ENCODE results near the gene DSTN. TPM values are rescaled to one million over a fixed set of nuclear protein-coding genes. Genes with fewer than 3 reads are reported as not detected.

Gene DSTN
- total RNA-seq, 6 experiments from 2014 or later: 65.8 to 94.4 (median 86.9) TPM

- no peaks in the 10 kb centered on the region for H3K27me3 ChIP-seq
- no peaks in the 10 kb centered on the region for H3K36me3 ChIP-seq
- ATAC-seq (peak; percentile 31 to 65 (median 54)), DNase-seq (peak in 1 of 3 donors; percentile 27)
- H3K4me3 ChIP-seq: no peak overlapping the region
- TF ChIP-seq CTCF (IDR thresholded peaks at IDR 0.05) (no peak), POLR2A (IDR thresholded peaks at IDR 0.05) (no peak)
- H3K4me1 ChIP-seq: peaks cover 0 to 13% (median 3%) of the 10 kb centered on the region in 4 donors
- no peaks in the 10 kb centered on the region for H3K9me3 ChIP-seq
- peak overlapping the region in 1 of 3 donors; percentile 73 for H3K27ac ChIP-seq
- 53% methylated on average over 5 of the region's 5 CpGs for WGBS (ENCODE audit: insufficient coverage, low coverage, low lambda C conversion rate, missing lambda C conversion rate)
- intact Hi-C loops (cut with DNase I): no loop called here
Observed at GRCh38 chr20:17541996-17542395, 27.9 kb upstream of the DSTN start.

- intact Hi-C loops (cut with DNase I): no loop called here
- 83% methylated on average over 1 of the region's 1 CpG for WGBS (ENCODE audit: insufficient coverage, low coverage, low lambda C conversion rate, missing lambda C conversion rate)
- no peak for ATAC-seq
Observed at GRCh38 chr20:17542481-17542880, 27.4 kb upstream of the DSTN start.

GRCh38 chr20:17542993-17543412 lies 26.9 kb upstream of the DSTN start:
- Histone ChIP-seq H3K9me3 (no peaks in the 10 kb centered on the region), H3K4me1 (peaks cover 0 to 13% (median 3%) of the 10 kb centered on the region in 4 donors), H3K27ac (peak overlapping the region in 2 of 3 donors; percentile 12 to 73), H3K4me3 (no peak overlapping the region), H3K27me3 (no peaks in the 10 kb centered on the region), H3K36me3 (no peaks in the 10 kb centered on the region)
- no peak for TF ChIP-seq POLR2A (IDR thresholded peaks at IDR 0.05)
- no peak for TF ChIP-seq CTCF (IDR thresholded peaks at IDR 0.05)
- intact Hi-C loops (cut with DNase I): no loop called here
- WGBS (ENCODE audit: insufficient coverage, low coverage, low lambda C conversion rate, missing lambda C conversion rate): 20% methylated on average over 4 of the region's 4 CpGs
- DNase-seq (no peak), ATAC-seq (peak; percentile 36 to 66 (median 52))

More at GRCh38 chr20:17542481-17542880, 27.4 kb upstream of the DSTN start:
- Histone ChIP-seq H3K4me1 (peaks cover 0 to 13% (median 3%) of the 10 kb centered on the region in 4 donors), H3K4me3 (no peak overlapping the region), H3K27me3 (no peaks in the 10 kb centered on the region), H3K36me3 (no peaks in the 10 kb centered on the region), H3K9me3 (no peaks in the 10 kb centered on the region), H3K27ac (peak overlapping the region in 1 of 3 donors; percentile 73)
- no peak for DNase-seq
- no peak for TF ChIP-seq POLR2A (IDR thresholded peaks at IDR 0.05)
- no peak for TF ChIP-seq CTCF (IDR thresholded peaks at IDR 0.05)

GRCh38 chr20:17543531-17544131 lies 26.2 kb upstream of the DSTN start:
- WGBS (ENCODE audit: insufficient coverage, low coverage, low lambda C conversion rate, missing lambda C conversion rate): 59% methylated on average over 5 of the region's 5 CpGs
- ATAC-seq (peak in 3 of 4 donors; percentile 21 to 39 (median 36)), DNase-seq (no peak)
- Histone ChIP-seq H3K27me3 (no peaks in the 10 kb centered on the region), H3K4me1 (peaks cover 0 to 13% (median 3%) of the 10 kb centered on the region in 4 donors), H3K9me3 (no peaks in the 10 kb centered on the region), H3K36me3 (no peaks in the 10 kb centered on the region), H3K27ac (peak overlapping the region in 2 of 3 donors; percentile 12 to 73), H3K4me3 (no peak overlapping the region)
- intact Hi-C loops (cut with DNase I): no loop called here
- TF ChIP-seq CTCF (IDR thresholded peaks at IDR 0.05): no peak
